ENCODE data around the gene EIF3A.
"Not testable (repeated sequence)": the region's sequence is repeated elsewhere in the genome, so short reads cannot be mapped to it uniquely, and the experiment has no call there.

Gene EIF3A

DNA sequence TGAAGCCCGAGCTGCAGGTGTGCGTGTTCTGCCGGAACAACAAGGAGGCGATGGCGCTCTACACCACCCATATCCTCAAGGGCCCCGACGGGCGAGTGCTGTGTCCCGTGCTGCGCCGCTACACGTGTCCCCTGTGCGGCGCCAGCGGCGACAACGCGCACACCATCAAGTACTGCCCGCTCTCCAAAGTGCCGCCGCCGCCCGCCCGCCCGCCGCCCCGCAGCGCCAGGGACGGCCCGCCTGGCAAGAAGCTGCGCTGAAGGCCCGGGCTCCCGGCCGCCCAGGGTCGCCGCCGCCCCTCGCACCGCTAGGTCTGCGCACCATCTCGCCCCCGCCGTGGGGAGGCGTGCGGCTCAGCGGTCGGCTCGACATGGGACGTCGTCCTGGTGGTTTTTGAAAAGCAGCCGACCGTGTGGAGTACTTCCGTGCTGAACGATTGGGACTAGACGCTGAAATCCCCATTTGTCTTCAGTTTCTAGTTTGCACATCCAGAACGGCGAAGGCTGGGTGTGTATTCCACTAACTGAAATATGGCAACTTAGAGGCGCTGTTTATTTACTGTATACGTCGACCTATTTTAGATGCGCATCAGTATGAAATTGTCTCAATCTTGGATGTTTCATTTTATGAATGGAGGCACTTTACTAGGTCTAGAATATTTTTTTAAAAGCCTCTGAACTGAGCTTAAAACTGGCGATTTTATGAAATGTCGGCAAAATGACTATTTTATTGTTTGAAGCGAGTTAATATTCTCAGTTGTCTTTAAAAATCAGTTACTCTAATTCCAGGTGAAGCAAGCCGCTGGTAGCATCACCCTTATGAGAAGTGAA, 50.0 kb downstream of the EIF3A start:
- peak overlapping the region; percentile 45 for H3K4me3 ChIP-seq (ENCODE audit: low read depth, low read length)
- DNase-seq (ENCODE audit: low read depth): peak; percentile 13
- TF ChIP-seq, protein P1, sequence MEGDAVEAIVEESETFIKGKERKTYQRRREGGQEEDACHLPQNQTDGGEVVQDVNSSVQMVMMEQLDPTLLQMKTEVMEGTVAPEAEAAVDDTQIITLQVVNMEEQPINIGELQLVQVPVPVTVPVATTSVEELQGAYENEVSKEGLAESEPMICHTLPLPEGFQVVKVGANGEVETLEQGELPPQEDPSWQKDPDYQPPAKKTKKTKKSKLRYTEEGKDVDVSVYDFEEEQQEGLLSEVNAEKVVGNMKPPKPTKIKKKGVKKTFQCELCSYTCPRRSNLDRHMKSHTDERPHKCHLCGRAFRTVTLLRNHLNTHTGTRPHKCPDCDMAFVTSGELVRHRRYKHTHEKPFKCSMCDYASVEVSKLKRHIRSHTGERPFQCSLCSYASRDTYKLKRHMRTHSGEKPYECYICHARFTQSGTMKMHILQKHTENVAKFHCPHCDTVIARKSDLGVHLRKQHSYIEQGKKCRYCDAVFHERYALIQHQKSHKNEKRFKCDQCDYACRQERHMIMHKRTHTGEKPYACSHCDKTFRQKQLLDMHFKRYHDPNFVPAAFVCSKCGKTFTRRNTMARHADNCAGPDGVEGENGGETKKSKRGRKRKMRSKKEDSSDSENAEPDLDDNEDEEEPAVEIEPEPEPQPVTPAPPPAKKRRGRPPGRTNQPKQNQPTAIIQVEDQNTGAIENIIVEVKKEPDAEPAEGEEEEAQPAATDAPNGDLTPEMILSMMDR (IDR thresholded peaks at IDR 0.05; ENCODE audit: low read depth, low read length, missing control alignments): no peak
- in situ Hi-C loops (cut with HindIII; ENCODE audit: low sequenced_read_pairs): no loop called here

GRCh38 chr10:119029613-119030420, 50.8 kb downstream of the EIF3A start, which contains the start of gene NANOS1:
Gene NANOS1, plus strand, starts transcription at chr10:119029714. Its CDS starts 88 bp downstream, at chr10:119029802.
- in situ Hi-C loops (cut with HindIII; ENCODE audit: low sequenced_read_pairs): no loop called here
- no peak for DNase-seq (ENCODE audit: low read depth)
- peak within 1 kb of the TSS; percentile 45 for H3K4me3 ChIP-seq (ENCODE audit: low read depth, low read length)
- TF ChIP-seq, protein P1 (IDR thresholded peaks at IDR 0.05; ENCODE audit: low read depth, low read length, missing control alignments): no peak

DNA sequence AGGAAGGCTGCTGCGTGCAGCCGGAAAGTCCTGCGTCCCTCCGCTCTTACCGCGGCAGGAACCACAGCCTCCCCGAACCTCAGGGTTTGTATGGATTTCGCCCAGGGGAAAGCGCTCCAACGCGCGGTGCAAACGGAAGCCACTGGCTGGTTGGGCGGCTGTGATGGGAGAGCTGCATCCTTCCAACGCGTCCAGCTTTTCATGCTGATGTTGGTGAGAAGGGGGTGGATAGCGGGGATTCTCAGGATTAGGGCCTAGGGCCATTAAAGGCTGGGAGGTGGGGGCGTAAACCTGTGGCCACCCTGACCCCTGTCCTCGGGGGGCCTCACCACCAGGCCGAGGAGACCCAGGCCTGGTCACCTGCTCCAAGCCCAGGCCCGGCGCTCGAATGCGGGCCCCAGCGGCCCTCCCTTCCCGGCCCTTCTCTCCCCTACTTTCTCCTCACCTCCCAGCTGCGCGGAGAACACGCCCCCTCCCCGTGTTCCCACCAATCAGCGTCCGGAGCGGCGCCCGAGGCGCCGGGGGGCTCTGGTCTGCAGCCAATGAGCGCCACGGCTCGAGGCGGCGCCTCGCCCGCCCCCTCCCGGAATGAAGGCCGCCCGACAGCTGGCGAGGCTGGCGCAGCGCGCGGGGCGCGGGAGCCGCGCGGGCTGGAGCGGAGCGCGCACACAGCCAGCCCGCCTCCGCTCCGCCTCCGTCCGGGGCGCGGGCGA, 51.6 kb downstream of the EIF3A start:
- peak; percentile 59 for DNase-seq (ENCODE audit: low read depth)
- peak overlapping the region; percentile 11 for H3K4me3 ChIP-seq (ENCODE audit: low read depth, low read length)
- in situ Hi-C loops (cut with HindIII; ENCODE audit: low sequenced_read_pairs): no loop called here
- TF ChIP-seq, protein P1 (IDR thresholded peaks at IDR 0.05; ENCODE audit: low read depth, low read length, missing control alignments): no peak

DNA sequence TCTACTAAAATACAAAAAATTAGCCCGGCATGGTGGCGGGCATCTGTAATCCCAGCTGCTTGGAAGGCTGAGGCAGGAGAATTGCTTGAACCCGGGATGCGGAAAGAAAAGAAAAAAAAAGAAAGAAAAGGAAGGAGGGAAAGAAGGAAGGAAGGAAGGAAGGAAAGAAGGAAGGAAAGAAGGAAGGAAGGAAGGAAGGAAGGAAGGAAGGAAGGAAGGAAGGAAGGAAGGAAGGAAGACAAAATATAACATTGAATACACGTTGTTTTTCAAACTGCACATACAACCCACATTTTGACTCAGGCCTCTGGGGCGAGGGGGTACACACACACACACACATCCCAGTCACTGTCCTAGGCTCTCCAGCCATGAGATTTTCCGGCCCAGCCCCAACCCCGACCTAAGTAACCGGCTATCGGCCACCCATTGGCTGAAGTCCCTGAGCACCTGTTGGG, 52.1 kb downstream of the EIF3A start:
- in situ Hi-C loops (cut with HindIII; ENCODE audit: low sequenced_read_pairs); DNase-seq (ENCODE audit: low read depth); H3K4me3 ChIP-seq (ENCODE audit: low read depth, low read length): not testable (repeated sequence)

GRCh38 chr10:119026301-119027110, 54.1 kb downstream of the EIF3A start:
- no peak overlapping the region for H3K4me3 ChIP-seq (ENCODE audit: low read depth, low read length)
- in situ Hi-C loops (cut with HindIII; ENCODE audit: low sequenced_read_pairs): no loop called here
- DNase-seq (ENCODE audit: low read depth): peak; percentile 54
- TF ChIP-seq, protein P1 (IDR thresholded peaks at IDR 0.05; ENCODE audit: low read depth, low read length, missing control alignments): no peak

DNA sequence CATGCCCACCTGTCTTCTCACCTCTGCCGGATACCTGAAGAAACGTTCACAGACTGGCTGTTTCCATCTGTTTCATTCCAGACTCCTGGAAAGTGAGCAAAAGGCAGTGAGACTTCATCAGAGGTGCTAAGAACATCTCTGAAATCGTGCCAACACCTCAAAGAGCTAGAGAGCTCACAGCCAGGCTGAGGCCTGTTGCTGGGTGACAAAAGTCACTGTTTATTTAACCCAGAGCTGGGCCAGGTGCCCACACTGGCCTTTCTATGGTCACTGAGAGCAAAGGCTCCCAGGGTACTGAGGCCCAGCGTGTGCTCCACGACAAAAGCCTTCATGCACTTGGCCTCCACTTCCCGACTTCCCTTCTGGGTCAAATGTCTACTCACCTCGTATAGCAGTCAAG, 54.8 kb downstream of the EIF3A start:
- DNase-seq (ENCODE audit: low read depth): no peak
- TF ChIP-seq, protein P1 (IDR thresholded peaks at IDR 0.05; ENCODE audit: low read depth, low read length, missing control alignments): no peak
- in situ Hi-C loops (cut with HindIII; ENCODE audit: low sequenced_read_pairs): no loop called here
- H3K4me3 ChIP-seq (ENCODE audit: low read depth, low read length): no peak overlapping the region

Data from astrocyte of the cerebellum (primary cell).